Pons (tissue), 1 donor: ENCODE measurements around the gene TCEANC.
"Not testable (repeated sequence)": the region's sequence is repeated elsewhere in the genome, so short reads cannot be mapped to it uniquely, and the experiment has no call there.

Experiments used
- DNase-seq: peaks from one replicate; pipeline ENCODE4 v3.0.0-alpha.2; 2016; ENCODE audit warnings: low spot score

The TCEANC gene, protein sequence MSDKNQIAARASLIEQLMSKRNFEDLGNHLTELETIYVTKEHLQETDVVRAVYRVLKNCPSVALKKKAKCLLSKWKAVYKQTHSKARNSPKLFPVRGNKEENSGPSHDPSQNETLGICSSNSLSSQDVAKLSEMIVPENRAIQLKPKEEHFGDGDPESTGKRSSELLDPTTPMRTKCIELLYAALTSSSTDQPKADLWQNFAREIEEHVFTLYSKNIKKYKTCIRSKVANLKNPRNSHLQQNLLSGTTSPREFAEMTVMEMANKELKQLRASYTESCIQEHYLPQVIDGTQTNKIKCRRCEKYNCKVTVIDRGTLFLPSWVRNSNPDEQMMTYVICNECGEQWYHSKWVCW

DNA sequence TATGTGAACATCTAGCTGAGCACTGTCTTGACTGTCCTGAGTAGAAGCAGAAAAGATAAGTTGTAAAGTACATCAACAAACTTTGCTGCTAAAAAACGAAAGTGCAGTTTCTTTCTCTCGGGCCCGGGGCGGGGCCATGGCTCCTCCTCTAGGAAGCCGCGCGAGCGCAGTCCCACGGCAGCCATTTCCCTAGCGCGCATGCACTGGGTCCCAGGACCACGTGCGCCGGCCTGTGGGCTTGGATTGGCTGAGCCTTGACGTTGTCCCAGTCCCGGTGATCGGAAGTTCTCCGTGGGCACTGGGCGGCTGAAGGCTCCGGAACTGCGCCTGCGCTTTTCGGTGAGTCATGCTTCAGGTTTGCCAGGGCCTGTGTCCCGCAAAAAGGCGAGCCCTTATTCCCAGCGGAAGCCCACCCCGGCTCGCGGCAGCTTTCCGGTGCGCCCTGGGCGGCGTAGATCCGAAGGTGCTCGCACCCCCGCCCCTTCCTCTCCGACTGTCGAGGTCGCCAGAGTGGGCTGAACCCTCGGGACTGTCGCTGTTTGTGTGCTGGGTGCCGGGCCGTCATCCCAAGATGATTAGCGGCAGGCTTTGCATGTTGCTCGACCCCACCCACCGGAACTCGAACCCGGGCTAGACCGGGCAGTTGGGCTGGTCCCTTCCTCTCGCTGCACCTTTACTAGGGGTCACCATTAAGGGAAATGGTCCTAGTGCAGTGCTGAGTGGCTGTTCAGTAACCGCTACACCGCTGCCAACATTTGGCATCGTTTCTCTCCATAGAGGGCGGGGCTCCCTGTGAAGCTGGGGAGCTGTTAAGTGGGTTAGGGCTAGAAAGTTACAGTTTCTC, at the start of gene TCEANC:
Gene TCEANC (plus strand): TSS at position 292 of the 844 bp plus-strand sequence. CDS start 9,368 bp downstream, outside the sequence.
- peak; percentile 88 for DNase-seq

- DNase-seq, result no peak
These were observed 47.3 kb upstream of the TCEANC start for GRCh38 chrX:13605611-13606010.

DNA sequence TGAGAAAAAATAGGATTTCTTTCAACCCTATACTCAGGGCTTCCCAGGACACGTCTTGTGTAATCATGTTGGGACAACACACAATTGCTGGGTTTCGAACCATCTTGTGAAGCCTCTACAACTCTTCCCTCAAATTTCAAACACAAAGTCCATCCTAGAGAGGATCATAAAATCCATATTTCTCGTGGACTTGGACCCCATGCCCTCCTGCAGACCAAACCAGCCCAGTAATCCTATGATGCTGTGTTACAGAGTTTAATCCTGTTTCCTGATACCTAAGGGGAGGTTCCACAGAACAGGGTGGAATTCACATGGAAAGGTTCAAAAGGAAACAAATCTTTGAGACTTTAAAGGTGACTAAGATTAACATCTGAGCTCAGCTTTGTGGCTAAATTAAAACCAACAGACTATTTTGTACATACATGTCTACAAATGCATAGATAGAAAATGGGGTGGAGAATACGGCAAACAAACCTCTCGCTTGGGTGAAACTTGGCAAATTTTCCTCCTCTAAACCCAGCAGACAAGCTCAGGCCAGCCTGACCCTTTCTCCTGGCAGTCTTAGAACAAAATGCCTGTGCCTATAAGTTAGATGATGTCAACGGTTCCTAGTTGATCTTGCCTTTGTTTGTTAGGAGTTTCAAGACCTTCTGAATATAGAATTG, 45.5 kb upstream of the TCEANC start:
- no peak for DNase-seq

DNA sequence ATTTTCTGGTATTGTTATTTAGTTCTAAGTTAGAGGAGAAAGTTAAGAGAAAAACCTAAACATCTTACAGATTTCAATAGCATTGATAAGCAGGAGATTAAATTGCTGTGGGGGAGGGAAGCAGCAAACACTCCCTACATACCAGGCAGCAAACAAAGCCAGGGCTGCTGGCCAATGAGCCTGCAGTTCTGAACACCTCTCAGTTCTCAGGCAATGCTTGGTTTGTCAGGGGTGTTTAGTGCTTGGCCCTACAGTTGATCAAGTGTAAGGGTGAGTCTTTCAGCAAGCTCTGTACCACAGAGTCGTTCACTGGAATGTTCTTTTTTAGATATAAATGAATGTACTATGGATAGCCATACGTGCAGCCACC, 45.0 kb upstream of the TCEANC start:
- no peak for DNase-seq

DNA sequence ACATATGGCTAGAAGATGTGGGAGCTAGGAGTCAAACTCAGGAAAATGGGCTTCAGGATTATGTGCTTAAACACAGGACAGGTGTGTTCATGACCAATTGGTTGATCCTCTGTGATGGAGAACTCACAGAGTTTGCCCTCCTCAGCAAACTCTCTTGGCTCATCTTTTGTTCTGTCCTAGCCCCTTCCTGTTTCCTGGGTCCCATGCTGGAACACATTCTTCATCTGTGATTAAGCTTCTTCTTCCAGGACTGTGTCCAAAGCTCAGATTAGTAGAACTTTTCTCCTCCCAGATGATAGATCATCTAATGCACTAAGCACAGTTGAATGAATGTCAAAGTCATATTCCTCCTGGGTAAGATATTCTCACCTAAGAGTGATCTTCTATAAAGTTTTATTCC, 38.8 kb upstream of the TCEANC start:
- no peak for DNase-seq

- no peak for DNase-seq
These were observed 32.7 kb upstream of the TCEANC start for GRCh38 chrX:13620207-13620606.

GRCh38 chrX:13622401-13622964, 30.5 kb upstream of the TCEANC start:
- DNase-seq, result no peak

DNA sequence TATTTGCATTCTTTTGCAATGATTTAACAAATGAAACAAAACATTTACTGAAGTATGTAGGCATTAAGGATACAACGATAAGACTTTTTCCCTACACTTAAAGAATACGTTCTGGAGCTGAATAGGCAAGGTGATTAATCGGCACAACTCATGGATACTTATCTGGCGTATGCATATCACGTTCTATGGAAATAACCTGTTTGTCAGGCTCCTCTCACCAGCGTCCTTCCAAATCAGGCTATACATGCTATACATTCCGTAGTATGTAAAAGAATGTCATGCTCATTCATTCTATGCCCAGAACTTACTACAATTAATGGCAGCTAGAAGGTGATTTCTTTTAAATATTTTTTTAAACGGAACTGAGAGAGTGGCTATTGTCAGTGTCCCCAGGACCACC, 25.6 kb upstream of the TCEANC start:
- no peak for DNase-seq

- not testable (repeated sequence) for DNase-seq
These were observed 15.7 kb upstream of the TCEANC start for GRCh38 chrX:13637224-13637623.

- DNase-seq, result no peak
These were observed 14.9 kb upstream of the TCEANC start for GRCh38 chrX:13638021-13638420.

- DNase-seq, result no peak
These were observed 14.1 kb upstream of the TCEANC start for GRCh38 chrX:13638826-13639225.

DNA sequence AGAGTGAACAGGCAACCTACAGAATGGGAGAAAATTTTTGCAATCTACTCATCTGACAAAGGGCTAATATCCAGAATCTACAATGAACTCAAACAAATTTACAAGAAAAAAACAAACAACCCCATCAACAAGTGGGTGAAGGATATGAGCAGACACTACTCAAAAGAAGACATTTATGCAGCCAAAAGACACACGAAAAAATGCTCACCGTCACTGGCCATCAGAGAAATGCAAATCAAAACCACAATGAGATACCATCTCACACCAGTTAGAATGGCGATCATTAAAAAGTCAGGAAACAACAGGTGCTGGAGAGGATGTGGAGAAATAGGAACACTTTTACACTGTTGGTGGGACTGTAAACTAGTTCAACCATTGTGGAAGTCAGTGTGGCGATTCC, 11.3 kb upstream of the TCEANC start:
- DNase-seq, result not testable (repeated sequence)

DNA sequence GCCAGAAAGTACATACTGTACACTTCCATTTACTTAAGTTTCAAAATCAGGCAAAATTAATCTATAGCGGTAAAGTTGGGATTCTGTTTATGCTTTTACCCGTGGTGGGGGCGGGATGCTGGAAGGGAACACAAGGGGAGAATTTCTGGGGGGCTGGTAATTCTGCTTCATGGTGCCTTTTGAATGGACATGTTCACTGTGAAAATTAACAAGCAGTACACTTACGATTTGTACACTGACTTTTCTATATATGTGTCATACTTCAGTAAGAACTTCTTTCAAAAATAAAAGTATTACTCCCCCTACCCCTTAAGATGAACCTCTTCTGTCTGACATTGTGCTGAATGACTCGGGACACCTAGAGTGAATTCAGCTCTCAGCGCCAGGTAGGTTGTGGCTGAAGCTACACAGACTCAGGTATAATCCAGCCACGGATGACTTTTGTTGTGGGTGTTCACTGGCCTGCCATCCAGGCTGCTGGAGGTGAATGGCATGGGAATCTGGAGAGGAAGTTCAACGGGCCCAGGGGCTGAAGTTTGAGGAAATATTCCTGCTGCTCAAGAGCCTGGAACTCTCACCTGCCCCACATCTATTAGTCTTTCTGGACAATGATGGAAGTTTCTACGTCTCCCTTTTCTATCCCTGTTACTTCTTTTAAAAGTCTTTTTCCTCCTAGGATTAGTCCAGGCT, 7.3 kb upstream of the TCEANC start:
- no peak for DNase-seq

DNA sequence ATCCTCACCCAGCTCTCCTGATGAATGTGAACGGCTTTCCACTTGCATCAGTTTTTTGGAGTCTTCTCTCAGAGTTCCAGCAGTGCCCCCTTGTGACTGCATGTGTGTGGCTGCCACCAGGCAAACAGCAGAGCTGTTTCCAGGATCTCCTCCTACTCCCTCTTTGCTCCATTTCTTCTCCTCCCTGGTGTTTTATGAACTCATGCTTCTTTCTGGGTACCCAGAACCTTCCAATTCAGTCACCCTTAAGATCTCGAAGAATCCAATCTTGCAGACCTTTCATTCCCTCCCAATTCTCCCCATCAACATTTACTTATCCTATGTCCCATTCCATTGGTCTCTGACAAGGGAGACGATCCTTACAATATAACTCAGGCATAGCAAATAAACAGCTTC, 6.8 kb upstream of the TCEANC start:
- DNase-seq, result peak; percentile 58

DNA sequence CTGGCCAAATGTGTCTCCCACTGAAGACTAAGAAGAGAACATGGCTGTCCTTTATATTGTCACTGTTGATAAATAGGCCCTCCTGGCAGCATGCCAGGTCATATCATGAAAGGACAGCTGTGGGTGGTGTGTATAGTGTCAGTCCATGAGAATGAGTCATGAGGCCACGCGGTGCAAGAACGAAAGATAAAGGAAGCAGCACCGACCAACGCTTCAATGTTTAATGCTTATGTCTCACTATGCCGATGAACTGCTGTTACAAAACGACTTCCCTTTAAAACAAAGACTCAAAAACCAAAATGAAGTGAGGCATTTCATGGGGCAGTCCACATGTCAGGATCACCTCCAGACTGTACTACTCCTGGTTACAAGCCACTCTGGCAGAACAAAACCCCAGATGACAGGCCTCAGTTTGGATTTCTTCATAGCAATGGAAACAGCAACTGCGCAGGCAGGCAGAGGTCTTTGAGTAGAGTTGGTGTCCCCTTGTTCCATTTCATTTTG, 5.2 kb upstream of the TCEANC start:
- no peak for DNase-seq

- DNase-seq, result not testable (repeated sequence)
These were observed 4.6 kb upstream of the TCEANC start for GRCh38 chrX:13648336-13648735.

- no peak for DNase-seq
These were observed 3.1 kb upstream of the TCEANC start for GRCh38 chrX:13649838-13650237.

DNA sequence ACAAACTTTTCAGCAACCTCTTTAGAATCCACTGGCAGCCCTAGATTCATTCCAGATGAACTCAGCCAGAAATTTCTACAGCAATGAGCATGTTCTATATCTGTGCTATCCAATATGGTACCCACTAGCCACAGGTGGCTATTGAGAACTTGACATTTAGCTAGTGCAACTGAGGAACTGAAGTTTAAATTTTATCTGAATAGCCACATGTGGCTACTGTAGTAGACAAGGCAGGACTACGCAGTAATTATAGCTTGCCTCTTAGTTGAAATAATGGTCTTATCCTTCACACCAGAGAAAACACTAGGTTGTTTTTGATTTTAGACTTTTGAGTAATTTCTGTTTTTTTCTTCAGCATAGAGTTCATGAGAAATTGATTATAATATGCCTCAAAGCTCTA, 2.6 kb upstream of the TCEANC start:
- no peak for DNase-seq

DNA sequence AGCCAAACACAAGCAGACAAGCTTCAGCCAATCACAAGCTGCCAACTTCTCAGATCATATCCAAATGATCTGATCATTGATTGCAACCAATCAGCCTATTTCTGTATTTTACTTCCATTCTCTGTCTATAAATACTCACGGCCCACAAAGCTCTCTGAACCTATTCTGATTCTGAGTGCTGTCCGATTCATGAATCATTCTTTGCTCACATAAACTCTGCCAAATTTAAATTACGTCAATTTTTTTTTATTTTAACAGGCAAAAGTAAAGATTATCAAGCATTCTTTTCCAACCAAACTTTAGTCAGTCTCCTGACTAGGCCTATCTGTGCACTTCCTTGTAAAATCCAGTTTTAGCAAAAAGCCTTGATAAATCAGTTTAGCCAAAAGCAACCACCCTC, 1.8 kb upstream of the TCEANC start:
- no peak for DNase-seq

DNA sequence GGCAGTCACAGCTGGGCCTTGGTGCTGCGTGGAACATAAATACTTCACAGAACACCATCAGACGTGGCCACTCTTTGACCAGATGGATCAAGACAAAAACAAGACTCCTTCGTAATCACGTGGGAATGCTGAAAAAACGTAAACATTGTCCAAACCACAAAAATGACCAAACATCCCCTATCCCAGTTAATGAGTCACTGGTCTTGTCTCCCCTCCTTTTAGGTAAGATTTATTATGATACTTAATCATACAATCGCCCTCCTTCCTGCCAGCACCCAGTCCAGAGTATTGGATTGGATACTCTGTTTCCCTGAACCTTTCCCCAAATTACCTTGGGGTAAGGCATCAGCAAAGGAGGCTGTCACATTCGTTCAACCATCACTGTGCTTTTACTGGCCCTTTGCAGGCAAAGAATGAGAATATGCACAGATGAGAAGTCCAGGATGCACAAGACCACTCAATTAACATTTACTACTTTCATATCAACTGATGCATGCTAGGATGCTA, 601 bp upstream of the TCEANC start:
- DNase-seq, result no peak

GRCh38 chrX:13654116-13654515, 1.2 kb downstream of the TCEANC start:
- DNase-seq, result no peak
